GM21367 (cell line): ENCODE results near the gene HNF4A.
"Not testable (repeated sequence)": the region's sequence is repeated elsewhere in the genome, so short reads cannot be mapped to it uniquely, and the experiment has no call there.

Experiments used
- ATAC-seq: cut with Tn5 transposase; IDR thresholded peaks from one replicate; pipeline ENCODE4 v1.9.1; 2021; ENCODE audit not compliant: unreplicated experiment

The HNF4A gene

DNA sequence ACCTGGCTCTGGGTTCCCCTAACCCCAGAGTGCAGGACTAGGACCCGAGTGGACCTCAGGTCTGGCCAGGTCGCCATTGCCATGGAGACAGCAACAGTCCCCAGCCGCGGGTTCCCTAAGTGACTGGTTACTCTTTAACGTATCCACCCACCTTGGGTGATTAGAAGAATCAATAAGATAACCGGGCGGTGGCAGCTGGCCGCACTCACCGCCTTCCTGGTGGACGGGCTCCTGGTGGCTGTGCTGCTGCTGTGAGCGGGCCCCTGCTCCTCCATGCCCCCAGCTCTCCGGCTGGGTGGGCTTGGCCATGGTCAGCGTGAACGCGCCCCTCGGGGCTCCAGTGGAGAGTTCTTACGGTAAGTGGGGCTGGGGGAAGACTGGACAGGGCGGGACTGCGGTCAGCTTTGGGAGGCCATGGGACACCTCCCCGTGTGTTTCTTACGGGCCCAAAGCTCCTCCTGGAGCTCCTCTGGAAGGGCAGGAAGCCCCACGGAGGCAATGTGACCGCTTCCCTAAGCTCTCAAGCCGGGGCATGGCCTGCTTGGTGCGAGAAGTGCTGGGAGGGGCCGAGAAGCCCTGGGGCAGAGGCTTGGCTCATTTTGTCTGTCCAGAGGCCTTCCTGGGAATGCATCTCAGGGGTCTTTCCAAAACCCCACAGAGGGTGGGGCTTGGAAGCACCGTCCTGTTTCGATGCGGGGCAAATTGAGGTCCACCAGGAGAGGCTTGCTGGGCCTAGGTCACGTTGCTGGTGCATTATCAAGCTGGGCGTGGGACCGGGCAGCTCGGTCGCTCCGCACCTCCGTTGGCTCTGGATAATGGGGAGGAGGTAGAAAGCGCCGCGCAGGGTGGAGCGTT is at the start of gene HNF4A:
Gene HNF4A, plus strand, starts transcription at position 202 of the 855 bp plus-strand sequence. Its CDS starts 106 bp downstream, at position 308.
- ATAC-seq = no peak

DNA sequence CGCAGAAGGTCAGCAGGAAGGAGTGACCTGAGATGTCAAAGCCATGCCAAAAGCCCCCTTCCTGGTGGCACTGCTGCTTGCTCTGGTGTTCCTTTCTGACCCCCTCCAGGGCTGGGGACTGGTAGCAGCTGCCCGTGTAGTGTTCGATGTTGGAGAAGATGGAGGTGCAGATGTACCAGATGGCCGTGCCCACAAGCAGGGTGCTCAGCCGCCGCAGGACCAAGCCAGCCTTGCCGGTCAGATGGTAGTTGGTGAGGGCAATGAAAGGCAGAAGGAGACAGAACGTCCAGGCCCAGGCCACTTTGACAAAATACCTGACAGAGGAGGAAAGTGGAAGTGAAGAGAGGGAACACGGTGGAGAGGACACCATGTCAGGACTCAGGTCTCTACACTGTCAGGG is 48.6 kb upstream of the HNF4A start:
- no peak for ATAC-seq

DNA sequence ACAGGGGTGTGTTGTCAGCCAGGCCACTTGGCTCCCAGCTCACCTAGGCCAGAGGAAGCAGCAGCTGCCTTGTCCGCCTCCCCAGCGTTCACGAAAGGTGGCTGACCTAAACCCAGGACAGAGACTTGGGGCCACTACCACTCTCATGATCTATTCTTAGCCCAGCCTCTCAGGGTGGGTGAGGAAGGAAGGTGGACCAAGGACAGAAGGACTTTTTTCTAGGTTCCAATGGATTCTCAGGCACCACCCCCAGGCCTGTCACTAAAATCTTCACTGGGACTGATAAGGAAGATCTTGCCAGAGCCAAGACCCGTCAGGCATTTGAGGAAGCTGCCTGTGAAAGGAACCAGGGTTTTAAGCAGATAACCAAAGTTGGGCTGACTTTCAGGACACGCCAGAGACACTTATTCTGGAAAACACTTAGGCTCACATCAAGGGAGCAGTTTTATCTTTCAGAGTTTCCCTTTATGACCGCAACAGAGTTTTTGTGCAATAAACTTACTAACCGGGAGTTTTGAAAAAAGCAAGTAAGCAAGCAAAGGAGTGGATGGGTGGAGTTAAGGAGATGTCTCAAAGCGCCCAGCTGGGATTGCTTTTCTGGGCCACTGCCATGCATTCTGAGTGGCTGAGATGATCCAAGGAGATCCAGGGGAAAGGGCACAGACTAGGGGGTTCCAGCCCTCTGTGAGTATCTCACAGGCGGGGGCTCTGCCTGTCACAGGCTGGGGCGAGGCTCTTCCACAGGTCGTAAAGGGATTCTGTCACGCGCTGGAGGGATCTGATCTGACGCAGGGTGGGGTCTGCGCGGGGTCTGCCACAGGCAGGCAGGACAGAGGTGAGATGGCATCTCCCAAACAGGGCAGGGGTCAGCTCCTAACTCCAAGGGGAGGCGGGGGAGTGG is 45.5 kb upstream of the HNF4A start:
- no peak for ATAC-seq

DNA sequence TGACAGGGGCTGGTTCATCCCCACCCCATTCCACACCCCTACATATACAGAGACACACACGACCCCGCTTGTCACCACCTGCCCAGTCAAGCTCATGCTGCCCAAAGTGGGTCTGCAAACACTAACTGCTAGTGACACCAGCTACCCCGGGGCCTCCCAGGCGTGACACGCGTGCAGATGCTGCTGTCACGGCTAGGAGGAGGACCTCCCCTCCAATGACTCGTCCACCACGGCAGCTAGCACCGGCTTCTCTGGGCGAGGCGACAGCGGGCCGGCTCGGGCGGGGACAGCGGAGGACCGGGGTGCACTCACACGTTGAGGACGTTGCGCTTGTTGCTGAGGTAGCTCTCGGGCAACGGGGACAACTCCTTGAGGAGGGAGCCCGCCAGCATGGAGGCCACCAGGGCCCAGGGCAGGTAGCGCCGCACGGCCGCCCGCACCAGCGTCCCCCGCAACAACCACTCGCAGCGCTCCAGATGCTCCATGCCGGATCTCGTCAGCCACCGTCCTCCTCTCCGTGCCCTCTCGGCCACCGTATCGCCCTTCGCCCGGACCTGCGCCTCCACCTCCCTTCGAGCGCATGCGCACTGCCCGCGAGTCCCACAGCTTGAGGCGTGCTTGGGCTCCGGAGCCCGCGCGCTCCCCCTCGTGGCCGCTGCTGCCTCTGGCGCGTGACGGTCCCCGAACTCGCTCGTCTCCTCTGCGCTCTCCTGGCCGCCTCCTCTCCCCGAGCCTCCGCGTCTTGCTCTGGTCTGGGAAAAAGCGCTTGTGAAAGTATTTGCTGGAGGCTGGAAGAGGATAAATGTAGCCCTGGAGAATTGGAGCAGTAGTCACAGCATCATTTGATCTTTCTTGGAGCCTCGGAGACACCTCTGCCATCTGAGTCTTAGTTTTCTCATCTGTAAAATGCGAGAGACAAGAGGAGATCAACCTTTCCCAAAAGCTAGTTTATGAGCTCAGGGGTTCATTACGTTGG is 44.5 kb upstream of the HNF4A start, which contains the start of gene FITM2:
Gene FITM2, minus strand, starts transcription at position 539 of the 976 bp plus-strand sequence. Its CDS starts 54 bp downstream, at position 485.
- ATAC-seq = peak; percentile 75

DNA sequence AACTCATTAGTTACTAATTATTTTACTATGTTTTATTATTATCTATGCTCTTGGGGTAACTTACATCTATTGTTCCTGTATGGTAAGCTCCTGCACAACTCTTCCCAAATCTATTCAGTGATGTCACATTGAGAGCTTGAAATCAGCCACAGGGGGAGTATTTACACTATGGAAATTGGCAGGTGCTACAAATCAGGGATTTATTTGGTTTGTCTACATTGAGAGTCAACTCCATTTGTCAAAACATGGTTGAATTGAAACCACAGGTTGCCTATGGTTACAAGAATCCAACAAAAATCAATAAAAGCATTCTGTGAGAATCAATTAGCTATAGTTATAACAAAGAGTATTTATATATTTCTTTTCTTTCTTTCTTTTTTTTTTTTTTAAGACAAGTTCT is 40.6 kb upstream of the HNF4A start:
- no peak for ATAC-seq

DNA sequence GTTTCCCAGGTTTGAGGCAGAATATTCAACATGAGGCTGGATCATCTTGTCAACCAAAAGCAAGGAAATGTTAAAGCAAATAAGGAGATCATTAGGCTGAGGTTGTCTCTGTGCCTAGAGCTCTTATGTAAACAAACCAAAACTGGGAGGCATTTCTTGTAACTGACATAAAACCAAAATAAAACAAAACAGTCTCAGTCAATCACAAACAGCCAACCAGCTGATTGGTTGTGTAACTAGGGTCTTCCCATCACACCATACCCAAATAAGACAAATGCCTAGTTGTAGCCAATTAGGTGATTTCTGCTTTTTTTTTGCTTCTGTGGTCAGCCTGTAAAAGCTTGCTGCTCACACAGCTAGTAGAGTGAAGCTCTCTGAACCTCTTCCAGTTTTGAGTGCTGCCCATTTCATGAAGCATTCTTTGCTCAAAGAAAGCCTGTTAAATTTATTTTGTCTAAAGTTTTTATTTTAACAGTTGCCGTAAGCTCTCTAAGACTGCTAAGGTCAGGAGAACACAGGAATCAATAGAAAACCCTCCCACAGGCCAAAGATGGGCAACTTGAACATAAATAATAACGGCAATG is 35.6 kb upstream of the HNF4A start:
- ATAC-seq = no peak

DNA sequence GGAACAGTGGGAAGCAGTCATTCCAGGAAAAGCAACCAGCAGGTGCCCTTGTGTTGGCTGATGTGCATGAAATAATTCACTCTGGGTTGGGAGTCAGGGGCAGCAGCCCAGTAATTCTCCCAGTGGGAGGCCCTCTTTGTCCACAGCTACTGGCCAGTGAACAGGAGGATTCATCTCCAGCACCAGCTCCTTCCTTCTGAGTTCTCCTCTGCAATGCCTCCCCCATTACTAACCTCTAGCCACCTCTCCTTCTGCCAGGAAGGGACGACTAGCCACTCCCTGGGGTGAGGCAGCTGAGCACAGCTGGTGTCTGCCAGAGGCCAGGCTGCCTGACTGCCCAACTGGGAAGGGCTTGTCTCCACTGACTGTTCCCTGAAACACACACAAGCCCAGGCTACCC is 31.2 kb upstream of the HNF4A start:
- ATAC-seq = no peak

DNA sequence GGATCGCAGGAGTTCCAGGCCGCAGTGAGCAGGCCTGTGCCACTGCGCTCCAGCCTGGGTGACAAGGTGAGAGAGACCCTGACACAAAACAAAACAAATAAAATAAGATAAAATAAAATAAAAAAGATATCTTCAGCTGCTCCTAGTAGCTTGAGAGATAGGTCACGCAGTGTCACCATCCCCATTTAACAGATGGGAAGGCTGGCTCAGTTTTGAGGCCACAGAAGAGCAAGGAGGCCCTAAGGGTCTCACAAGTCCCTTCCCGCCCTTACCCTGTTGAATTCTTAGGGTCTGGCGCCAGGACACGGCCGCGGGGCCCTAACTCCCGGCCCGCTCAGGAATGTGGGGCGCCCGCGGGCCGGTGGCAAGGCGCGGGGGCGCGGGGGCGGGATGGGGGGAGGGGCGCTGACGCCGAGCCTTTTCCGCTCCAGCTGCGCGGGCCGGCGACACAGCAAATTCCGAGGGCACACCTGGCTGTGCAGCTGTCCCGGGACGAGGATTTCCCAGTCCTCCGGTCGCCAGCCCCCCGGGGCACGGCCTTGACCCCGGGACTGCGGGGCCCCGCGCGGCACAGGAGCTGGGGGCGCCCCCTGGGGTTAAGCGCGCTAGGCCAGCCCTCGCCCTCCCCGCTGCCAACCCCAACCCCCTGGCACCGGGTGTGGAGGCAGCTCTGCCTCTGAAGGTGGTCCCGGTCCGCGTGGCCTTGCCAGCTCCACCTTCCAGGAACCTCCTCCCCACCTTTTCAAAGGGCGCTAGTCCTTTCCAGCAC is 28.9 kb upstream of the HNF4A start:
- no peak for ATAC-seq

DNA sequence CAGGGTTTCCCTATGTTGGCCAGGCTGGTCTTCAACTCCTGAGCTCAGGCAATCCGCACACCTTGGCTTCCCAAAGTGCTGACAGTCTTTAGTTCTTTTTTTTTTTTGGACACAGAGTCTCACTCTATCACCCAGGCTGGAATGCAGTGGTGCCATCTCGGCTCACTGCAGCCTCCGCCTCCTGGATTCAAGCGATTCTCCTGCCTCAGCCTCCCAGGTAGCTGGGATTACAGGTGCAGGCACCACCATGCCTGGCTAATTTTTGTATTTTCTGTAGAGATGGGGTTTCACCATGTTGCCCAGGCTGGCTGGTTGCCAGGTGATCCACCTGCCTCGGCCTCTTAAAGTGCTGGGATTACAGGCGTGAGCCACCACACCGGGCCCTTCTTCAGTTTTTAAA is 27.8 kb upstream of the HNF4A start:
- ATAC-seq = not testable (repeated sequence)

DNA sequence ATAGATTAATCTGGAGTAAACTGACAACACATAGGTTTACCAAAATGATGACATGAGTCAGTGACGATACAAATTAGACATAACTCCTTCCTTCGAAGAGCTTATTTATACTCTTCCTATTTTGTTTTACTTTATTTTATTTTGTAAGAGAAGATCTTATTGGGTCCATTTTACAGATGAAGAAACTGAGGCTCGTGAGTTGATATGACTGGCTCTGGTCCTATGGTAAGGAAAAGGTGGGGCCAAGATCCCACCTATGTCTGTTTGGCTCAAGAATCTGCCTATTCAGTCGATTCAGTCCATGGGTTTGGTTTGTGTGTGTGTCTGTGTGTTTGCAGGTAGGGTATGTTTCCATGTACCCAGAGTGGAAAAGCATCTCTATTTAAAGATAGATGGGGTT is 27.1 kb upstream of the HNF4A start:
- ATAC-seq = no peak

DNA sequence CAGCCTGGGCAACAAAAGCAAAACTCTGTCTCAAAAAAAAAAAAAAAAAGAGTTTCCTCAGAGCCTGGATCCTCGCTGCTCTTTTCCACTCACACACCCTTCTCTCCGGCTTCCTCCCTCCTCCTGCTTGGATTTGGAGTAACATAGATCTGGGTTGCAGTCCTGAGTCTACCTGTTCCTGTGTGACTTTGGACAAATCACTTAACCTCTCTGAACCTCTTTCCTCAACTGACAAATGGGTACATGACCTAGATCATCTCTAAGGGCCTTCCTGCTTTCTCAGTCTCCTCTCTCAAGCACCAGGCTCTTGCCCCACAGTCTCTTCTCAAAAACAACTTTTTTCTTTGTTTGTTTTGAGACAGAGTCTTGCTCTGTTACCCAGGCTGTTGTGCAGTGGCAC is 24.3 kb upstream of the HNF4A start:
- ATAC-seq = no peak

DNA sequence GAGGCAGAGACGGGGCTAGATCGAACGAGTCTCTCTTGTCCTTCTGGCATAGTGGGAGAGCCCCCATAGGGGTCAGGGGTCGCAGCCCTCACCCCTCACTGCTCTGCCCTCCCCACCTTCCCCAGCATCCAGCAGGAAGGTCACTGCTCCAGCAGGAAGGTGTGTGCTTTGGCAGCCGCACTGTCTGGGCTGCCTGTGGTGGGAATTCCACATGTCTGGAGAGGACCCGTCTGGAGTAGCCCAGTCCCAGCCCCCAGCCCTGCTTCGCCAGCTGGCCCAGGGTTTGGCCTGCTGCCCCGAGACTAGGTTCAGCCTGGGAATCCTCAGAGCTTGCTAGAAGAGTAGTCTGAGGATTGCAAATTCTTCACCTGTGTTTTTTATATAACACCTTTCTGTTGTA is 21.2 kb upstream of the HNF4A start:
- ATAC-seq = no peak

DNA sequence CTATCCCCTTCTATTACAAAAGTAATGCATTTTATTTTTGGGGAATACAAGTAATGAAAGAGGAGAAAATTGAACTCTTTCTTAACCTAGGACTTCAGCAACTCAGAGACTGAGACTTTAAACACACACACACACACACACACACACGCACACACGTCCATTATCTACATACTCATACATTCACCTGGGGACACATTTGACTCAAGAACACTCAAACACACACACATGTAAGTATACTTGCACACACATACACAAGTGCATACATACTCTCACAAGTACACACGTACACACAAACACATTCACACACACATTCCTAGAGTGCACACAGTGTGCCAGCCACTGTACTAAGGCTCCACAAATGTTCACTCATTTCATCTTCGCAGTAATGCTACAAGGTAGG is 20.8 kb upstream of the HNF4A start:
- ATAC-seq = no peak

DNA sequence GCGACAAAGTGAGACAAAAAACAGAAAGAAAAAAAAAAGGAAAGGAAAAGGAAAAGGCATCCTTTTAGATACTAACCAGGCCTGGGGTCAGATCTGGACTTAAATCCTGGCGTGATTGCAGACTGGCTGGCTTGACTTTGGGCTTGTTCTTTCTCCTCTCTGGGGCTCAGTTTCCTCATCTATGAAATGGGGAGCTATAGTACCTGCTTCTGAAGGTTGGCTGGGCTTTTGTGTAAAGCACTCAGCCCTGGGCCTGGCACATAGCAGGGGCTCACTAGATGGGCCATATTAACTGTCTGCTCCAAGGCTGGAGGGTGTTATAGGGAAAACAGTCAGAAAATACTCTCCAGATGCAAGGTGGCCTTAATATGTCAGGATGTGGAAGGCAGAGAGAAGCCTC is 19.8 kb upstream of the HNF4A start:
- ATAC-seq = no peak

DNA sequence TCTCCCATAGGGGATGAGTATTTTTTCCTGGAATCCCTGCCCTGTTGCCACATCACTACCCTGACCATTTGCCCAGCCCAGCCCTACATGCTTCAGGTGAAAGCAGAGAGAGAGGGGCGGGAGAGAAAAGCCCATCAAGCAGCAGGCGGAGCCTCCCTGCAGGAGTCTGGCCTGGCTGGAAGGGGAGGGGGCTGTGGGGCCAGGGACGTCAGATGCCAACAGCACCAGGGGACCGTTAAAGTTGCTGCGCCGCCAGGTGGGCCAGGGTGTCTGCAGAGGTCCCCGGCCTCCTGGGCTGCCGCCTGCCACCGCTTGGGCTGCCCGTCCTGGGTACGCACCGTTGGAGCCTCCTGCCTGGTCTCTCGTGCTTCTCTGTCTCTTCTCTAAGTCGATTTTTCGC is 19.4 kb upstream of the HNF4A start:
- no peak for ATAC-seq

DNA sequence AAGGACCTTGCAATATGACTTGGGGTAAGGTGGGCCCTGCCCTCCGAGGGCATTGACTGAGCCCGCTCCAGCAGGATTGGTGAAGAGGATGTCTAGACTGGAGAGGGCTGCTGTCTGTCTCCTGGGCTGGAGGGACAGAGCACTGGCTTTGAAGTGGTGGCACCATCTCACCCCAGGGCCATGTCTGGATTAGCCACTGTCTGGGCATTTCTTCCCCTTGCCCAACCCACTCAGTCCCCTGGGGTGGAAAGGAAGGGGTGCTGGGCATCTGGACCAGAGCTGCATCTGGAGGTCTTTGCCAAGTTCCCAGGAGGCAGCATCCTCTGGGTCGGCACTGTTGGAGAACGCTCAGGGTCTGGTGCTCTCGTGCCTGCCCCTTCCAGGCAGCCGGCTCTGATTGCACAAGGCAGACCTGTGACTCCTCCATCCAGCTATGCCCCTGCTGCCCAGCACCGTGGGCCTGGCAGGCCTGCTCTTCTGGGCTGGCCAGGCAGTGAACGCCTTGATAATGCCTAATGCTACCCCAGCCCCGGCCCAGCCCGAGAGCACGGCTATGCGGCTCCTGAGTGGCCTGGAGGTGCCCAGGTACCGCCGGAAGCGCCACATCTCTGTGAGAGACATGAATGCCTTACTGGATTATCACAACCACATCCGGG is 18.6 kb upstream of the HNF4A start, which contains the start of gene R3HDML:
Gene R3HDML, plus strand, starts transcription at position 319 of the 656 bp plus-strand sequence. Its CDS starts 115 bp downstream, at position 434.
- ATAC-seq = no peak

DNA sequence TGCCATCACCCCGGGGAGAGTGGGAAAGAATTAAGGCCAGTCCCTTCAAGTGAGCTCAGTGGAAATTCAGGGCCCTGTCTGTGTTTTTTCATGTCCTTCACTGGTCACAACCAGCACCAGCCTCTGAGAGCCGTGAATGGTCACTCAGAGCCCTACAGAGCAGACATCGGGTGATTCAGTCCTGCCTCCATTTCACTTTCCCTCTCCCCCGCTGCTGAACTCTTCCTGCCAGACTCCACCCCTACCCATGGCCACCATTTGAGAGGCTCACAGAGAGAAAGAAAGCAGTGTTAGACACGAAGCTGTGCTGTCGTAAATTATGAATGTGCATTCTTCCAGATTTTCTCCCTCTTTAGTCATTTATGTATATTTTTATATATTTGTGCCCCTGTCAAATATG is 13.3 kb upstream of the HNF4A start:
- ATAC-seq = no peak

DNA sequence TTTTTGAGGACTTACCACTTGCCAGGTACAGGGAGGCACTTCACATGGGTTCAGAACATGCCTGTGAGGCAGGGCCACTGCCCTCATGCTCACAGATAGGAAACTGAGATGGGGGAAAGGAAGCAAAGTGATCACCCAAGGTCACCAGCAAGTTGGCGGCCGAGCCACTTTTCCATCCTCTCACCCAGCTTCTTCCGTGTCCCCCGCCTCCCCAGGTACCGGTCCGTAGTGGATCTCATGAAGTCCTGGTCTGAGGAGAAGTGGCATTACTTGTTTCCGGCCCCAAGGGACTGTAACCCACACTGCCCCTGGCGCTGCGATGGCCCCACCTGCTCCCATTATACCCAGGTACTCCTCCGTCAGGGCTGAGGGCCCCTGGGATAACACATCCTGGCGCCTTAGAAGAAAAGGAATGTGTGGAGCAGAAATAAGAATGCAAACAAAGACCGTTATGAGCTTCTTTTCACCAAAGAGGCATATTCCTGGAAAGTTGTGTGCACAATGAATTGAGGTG is 12.3 kb upstream of the HNF4A start:
- ATAC-seq = no peak

DNA sequence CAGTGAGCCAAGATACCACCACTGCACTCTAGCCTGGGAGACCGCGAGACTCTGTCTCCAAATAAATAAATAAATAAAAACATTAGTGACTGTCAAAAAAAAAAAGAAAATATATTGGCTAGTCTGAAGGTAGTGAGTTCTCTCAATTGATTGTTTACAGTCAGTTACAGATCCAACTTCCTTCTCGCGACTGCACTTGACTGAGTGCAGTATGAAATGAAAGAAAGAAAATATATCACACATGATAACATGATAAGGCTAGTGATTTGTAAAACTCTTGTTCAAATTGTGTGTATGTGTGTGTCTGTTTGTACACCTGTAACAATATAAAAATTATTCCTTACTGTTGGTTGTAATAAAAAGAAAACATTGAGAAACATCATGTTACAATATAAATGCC is 10.8 kb upstream of the HNF4A start:
- ATAC-seq = no peak
